Measurements from ENCODE around the gene TRPV2. TPM values are rescaled to one million over a fixed set of nuclear protein-coding genes. Genes with fewer than 3 reads are reported as not detected.
A peak's percentile ranks its signal among the peaks of the same experiment; 100 is the strongest.

The TRPV2 gene
- 1.0 and 1.1 TPM in 2 replicates for total RNA-seq (2021)
- long read RNA-seq, partial matches to known transcripts: 6 of 18 reads
- long read RNA-seq, other reads (novel, unspliced or antisense): 9 of 18 reads

- peak; percentile 85 for DNase-seq
- no peak within 1 kb of the TSS for H3K27ac ChIP-seq (ENCODE audit: insufficient read length, low read depth, low read length)
- H4K20me1 ChIP-seq (ENCODE audit: control insufficient read depth, insufficient read depth, insufficient read length): no peaks in the 10 kb centered on the region
- H2AFZ ChIP-seq (ENCODE audit: low read length): no peak within 1 kb of the TSS
- no peak within 1 kb of the TSS for H2BK20ac ChIP-seq (ENCODE audit: low read depth, low read length, poor library complexity, severe bottlenecking)
- H4K8ac ChIP-seq (replicated peaks; ENCODE audit: insufficient read length, low read depth, low read length): no peak within 1 kb of the TSS
- Mint-ChIP-seq H3K4me1 (peaks cover 10 to 27% of the 10 kb centered on the region in 2 experiments; a peak in 3 of 4 replicates), H3K4me3 (no peak within 1 kb of the TSS; a peak in 2 of 5 replicates), H3K27me3 (ENCODE audit: low read depth) (peaks cover 3% of the 10 kb centered on the region; the same call in 1 of the 2 replicates), H3K36me3 (ENCODE audit: insufficient read depth in 1 of 3, low read depth in 3 of 3) (no peaks in the 10 kb centered on the region), H3K9me3 (no peaks in the 10 kb centered on the region), H3K27ac (no peak within 1 kb of the TSS)
- H2BK120ac ChIP-seq (ENCODE audit: low read depth, low read length, poor library complexity, severe bottlenecking): no peak within 1 kb of the TSS
- no peak within 1 kb of the TSS for H3K23ac ChIP-seq (ENCODE audit: insufficient read length, low read depth, low read length)
- H4K5ac ChIP-seq (ENCODE audit: insufficient read length, low read depth, low read length): no peak within 1 kb of the TSS
- no peak within 1 kb of the TSS for H2AK5ac ChIP-seq (ENCODE audit: insufficient read length, low read length)
- no peaks in the 10 kb centered on the region; the same call in 1 of the 2 replicates for H3K4me1 ChIP-seq (ENCODE audit: insufficient read depth, low read length)
- no peaks in the 10 kb centered on the region for H3K9me3 ChIP-seq (ENCODE audit: control insufficient read depth, low read depth, low read length)
- H3K79me2 ChIP-seq (ENCODE audit: insufficient read depth, low read length): no peaks in the 10 kb centered on the region
- H3K4me2 ChIP-seq (ENCODE audit: insufficient read depth, insufficient read length, low read length): no peak within 1 kb of the TSS
- no peak within 1 kb of the TSS for H3K18ac ChIP-seq (ENCODE audit: insufficient read length, low read depth, low read length)
- H3K79me1 ChIP-seq (ENCODE audit: insufficient read depth, low read depth, low read length, poor library complexity, severe bottlenecking): no peaks in the 10 kb centered on the region
- no peak within 1 kb of the TSS for H2BK12ac ChIP-seq (ENCODE audit: insufficient read length, low read depth, low read length)
- H3T11ph ChIP-seq (ENCODE audit: low read length): no peak within 1 kb of the TSS
- no peak within 1 kb of the TSS for H4K91ac ChIP-seq (ENCODE audit: insufficient read length, low read depth, low read length)
- no peak within 1 kb of the TSS for H2BK15ac ChIP-seq (ENCODE audit: low read depth, low read length)
- H3K27me3 ChIP-seq (ENCODE audit: insufficient read depth, low read length): no peaks in the 10 kb centered on the region
- no peak within 1 kb of the TSS for H3K9ac ChIP-seq (ENCODE audit: extremely low read depth, insufficient read length, low read length)
- H3K56ac ChIP-seq (ENCODE audit: insufficient read length, low read depth, low read length): no peak within 1 kb of the TSS
- WGBS (ENCODE audit: extremely low coverage, insufficient read length, low lambda C conversion rate): no CpG with 5 or more reads among the region's 21 CpGs
- no peak within 1 kb of the TSS for H2BK5ac ChIP-seq (ENCODE audit: insufficient read length, low read length)
- H3K23me2 ChIP-seq (ENCODE audit: insufficient read length, low read depth, low read length, poor library complexity, severe bottlenecking): no peaks in the 10 kb centered on the region
- no peak within 1 kb of the TSS for H3K4ac ChIP-seq (ENCODE audit: low read depth, low read length)
- H3K14ac ChIP-seq (ENCODE audit: insufficient read depth, low read length): no peak within 1 kb of the TSS
- TF ChIP-seq CTCF (conservative IDR thresholded peaks at IDR 0.05): peak; percentile 72
These were observed at the start of gene TRPV2 for GRCh38 chr17:16415031-16415924. Gene TRPV2, plus strand, starts transcription at chr17:16415571. Its CDS starts 2,098 bp downstream, at chr17:16417669.
